NK-92 treated with Interleukin-12 subunit alpha and Interleukin-12 subunit beta, amount 100 ng/mL, for 24 hours (cell line): ENCODE data around the gene IQSEC1.

ENCODE experiments used
- DNase-seq: peaks from one replicate; lab custom pipeline; 2025; lab: John Stamatoyannopoulos, UW

The IQSEC1 gene

GRCh38 chr3:13106308-13107001, 33.2 kb upstream of the IQSEC1 start:
- no peak for DNase-seq

- DNase-seq: no peak
Observed at GRCh38 chr3:13105896-13106250, 32.6 kb upstream of the IQSEC1 start.

- DNase-seq: no peak
Observed at GRCh38 chr3:13105181-13105895, 32.1 kb upstream of the IQSEC1 start.

- no peak for DNase-seq
Observed at GRCh38 chr3:13104511-13104910, 31.3 kb upstream of the IQSEC1 start.

GRCh38 chr3:13103416-13104058, 30.3 kb upstream of the IQSEC1 start:
- no peak for DNase-seq

- no peak for DNase-seq
Observed at GRCh38 chr3:13102386-13103345, 29.4 kb upstream of the IQSEC1 start.

- no peak for DNase-seq
Observed at GRCh38 chr3:13099707-13100106, 26.5 kb upstream of the IQSEC1 start.

- no peak for DNase-seq
Observed at GRCh38 chr3:13098192-13098988, 25.2 kb upstream of the IQSEC1 start.

- no peak for DNase-seq
Observed at GRCh38 chr3:13096356-13096755, 23.1 kb upstream of the IQSEC1 start.

GRCh38 chr3:13095408-13095937, 22.2 kb upstream of the IQSEC1 start:
- DNase-seq: no peak

- DNase-seq: no peak
Observed at GRCh38 chr3:13093687-13094086, 20.5 kb upstream of the IQSEC1 start.

GRCh38 chr3:13092621-13093617, 19.7 kb upstream of the IQSEC1 start:
- DNase-seq: no peak

- DNase-seq: peak; percentile 33
Observed at GRCh38 chr3:13091898-13092611, 18.8 kb upstream of the IQSEC1 start.

GRCh38 chr3:13088028-13089006, 15.1 kb upstream of the IQSEC1 start:
- DNase-seq: no peak

GRCh38 chr3:13087320-13087990, 14.2 kb upstream of the IQSEC1 start:
- DNase-seq: no peak

- DNase-seq: no peak
Observed at GRCh38 chr3:13086531-13086981, 13.3 kb upstream of the IQSEC1 start.

GRCh38 chr3:13085846-13086179, 12.6 kb upstream of the IQSEC1 start:
- DNase-seq: no peak
